Panc1 (cell line): ENCODE measurements around the gene USP24. TPM values are rescaled to one million over a fixed set of nuclear protein-coding genes. Genes with fewer than 3 reads are reported as not detected.

Experiments used
- ATAC-seq: fragments of 200-7000 bp; cut with Tn5 transposase; 2 replicates; pipeline ENCODE4 v1.9.1; 2020; ENCODE audit warnings: mild to moderate bottlenecking, moderate library complexity
- BruUV-seq: library from RNA; stranded (reverse); fragments of 400-500 nt; replicated peaks from 2 replicates; lab custom pipeline; 2021; lab: Mats Ljungman, UMichigan
- CTCF ChIA-PET: fragments of 300-600 bp; sonication (Branson Sonifier 250); formaldehyde crosslinking; loops from one replicate; lab custom pipeline; 2022; ENCODE audit warnings: antibody characterized with exemption; lab: Charles Lee
- POLR2A ChIA-PET: fragments of 300-600 bp; sonication (Branson Sonifier 250); formaldehyde crosslinking; loops from one replicate; lab custom pipeline; 2022; ENCODE audit warnings: antibody characterized with exemption; lab: Charles Lee
- DNase-seq: peaks from one replicate; pipeline ENCODE4 v3.0.0-alpha.2; 2010; ENCODE audit warnings: low read depth, low spot score
- H3K27ac ChIP-seq: 2 replicates; pipeline ENCODE4 v1.5.1; 2011; ENCODE audit warnings: mild to moderate bottlenecking, low read length, inconsistent platforms
- H3K27me3 ChIP-seq: fragments of 200-500 bp; sonication (Bioruptor generic); 2 replicates; pipeline ENCODE4 v1.6.0; 2014; ENCODE audit warnings: low read length, inconsistent platforms; ENCODE audit not compliant: control insufficient read depth, insufficient read depth
- H3K36me3 ChIP-seq: fragments of 200-500 bp; sonication (Bioruptor generic); 2 replicates; pipeline ENCODE4 v1.5.1; 2014; ENCODE audit warnings: inconsistent platforms, mild to moderate bottlenecking, low read length, moderate library complexity; ENCODE audit not compliant: control insufficient read depth, insufficient read depth
- H3K4me1 ChIP-seq: 2 replicates; pipeline ENCODE4 v1.5.1; 2011; ENCODE audit warnings: inconsistent platforms, mild to moderate bottlenecking, low read length, moderate library complexity; ENCODE audit not compliant: control insufficient read depth, insufficient read depth
- H3K4me3 ChIP-seq, 2 experiments: 2 replicates each; pipeline ENCODE4 v1.5.1; 2011 to 2012; ENCODE audit warnings: low read depth in 2 of 2, low read length in 2 of 2, mild to moderate bottlenecking in 2 of 2, inconsistent platforms in 1 of 2, moderate library complexity in 1 of 2
- H3K9me3 ChIP-seq: fragments of 200-500 bp; sonication (Bioruptor generic); 2 replicates; pipeline ENCODE4 v1.5.1; 2014; ENCODE audit warnings: low read depth, mild to moderate bottlenecking, inconsistent platforms, low read length, moderate library complexity; ENCODE audit not compliant: control insufficient read depth, insufficient read depth
- POLR2AphosphoS5 ChIP-seq: IDR thresholded peaks from 2 replicates; pipeline ENCODE4 v1.6.1; 2012; ENCODE audit warnings: mild to moderate bottlenecking, low read depth, low read length, moderate library complexity
- SIN3A ChIP-seq: IDR thresholded peaks from 2 replicates; pipeline ENCODE4 v1.6.1; 2012; ENCODE audit warnings: low read depth, mild to moderate bottlenecking, low read length, moderate library complexity, borderline replicate concordance; ENCODE audit not compliant: insufficient read depth
- TCF7L2 ChIP-seq: IDR thresholded peaks from 2 replicates; pipeline ENCODE4 v1.6.1; 2011; ENCODE audit warnings: mild to moderate bottlenecking, low read depth, low read length, inconsistent platforms
- in situ Hi-C: cut with HindIII; loops from 2 replicates; pipeline ENCODE4 v1.10.0; 2016; ENCODE audit warnings: low sequenced_read_pairs, low pct_unique_long_range_greater_than_20kb
- intact Hi-C: fragments of 100-400 bp; cut with micrococcal nuclease; formaldehyde crosslinking; loops from one replicate; pipeline ENCODE4 v1.10.0; 2022; ENCODE audit not compliant: unreplicated experiment
- total RNA-seq: library from RNA; stranded (reverse); gene quantifications from one replicate; pipeline ENCODE4 v1.2.1, GENCODE V29; 2021; ENCODE audit not compliant: unreplicated experiment
- TF ChIP-seq, protein P1 (sequence below): fragments of 450-650 bp; IDR thresholded peaks from 2 replicates; pipeline ENCODE4 v1.5.1; 2017; ENCODE audit warnings: mild to moderate bottlenecking
- TF ChIP-seq, protein P2 (sequence below), 2 experiments: IDR thresholded peaks; 2 replicates each; pipeline ENCODE4 v1.6.1; 2011 to 2012; ENCODE audit warnings: low read depth in 2 of 2, control low read depth in 1 of 2, low read length in 1 of 2, mild to moderate bottlenecking in 1 of 2, moderate library complexity in 1 of 2; ENCODE audit not compliant: insufficient read depth in 1 of 2

Gene USP24
- total RNA-seq, 1 experiment from 2014 or later: 52.2 TPM

DNA sequence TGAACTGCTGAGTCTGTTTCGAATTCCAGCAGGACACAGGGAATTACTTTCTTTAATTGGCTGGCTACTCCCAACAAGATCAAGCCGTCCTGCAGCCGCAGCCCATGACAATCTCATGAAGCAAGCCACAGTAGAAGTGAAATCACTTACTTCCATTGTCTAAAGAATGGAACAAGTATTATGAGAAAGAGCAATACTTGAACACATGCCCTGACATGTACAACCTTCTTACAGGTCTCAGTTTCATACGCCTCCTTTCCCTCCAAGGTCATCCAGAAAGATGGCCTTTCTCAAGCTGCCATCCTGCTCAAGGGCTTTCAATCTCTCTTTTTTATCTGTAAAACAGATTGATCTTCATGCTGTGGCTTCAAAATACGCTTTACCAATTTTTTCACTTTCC is 90.7 kb downstream of the USP24 start:
- CTCF ChIA-PET: no interaction called here
- Histone ChIP-seq H3K9me3 (no peaks in the 10 kb centered on the region), H3K4me3 (no peak overlapping the region), H3K4me1 (no peaks in the 10 kb centered on the region), H3K36me3 (peaks cover 45% of the 10 kb centered on the region), H3K27ac (no peak overlapping the region), H3K27me3 (no peaks in the 10 kb centered on the region)
- ATAC-seq (no peak), DNase-seq (no peak)
- TF ChIP-seq SIN3A: no peak
- in situ Hi-C loops (no loop called here), intact Hi-C loops (no loop called here)
- POLR2A ChIA-PET: no interaction called here
- BruUV-seq: no TSS peak

DNA sequence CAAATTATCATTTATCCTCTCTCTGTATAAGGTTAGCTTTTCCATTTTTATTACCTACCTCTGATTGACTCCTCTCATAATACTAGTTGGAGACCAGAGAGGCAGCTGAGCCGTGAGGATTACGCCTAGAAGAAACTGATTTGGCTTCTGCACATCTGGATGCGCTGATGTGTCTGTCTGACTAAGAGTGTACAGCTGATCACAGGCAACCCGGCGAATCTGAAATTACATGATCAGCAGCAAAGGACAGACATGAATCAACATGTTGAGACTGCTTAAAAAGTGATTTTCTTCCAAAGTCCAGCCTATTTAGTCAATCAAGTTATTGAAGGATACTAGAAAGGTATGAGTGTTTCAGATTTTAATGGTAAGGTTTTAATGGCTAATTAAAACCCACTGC is 94.6 kb downstream of the USP24 start:
- in situ Hi-C loops: no loop called here
- no peaks in the 10 kb centered on the region for H3K9me3 ChIP-seq
- ATAC-seq: no peak
- DNase-seq: no peak
- H3K27me3 ChIP-seq: no peaks in the 10 kb centered on the region
- intact Hi-C loops: no loop called here
- no peak overlapping the region for H3K27ac ChIP-seq
- POLR2A ChIA-PET: no interaction called here
- peaks cover 35% of the 10 kb centered on the region for H3K36me3 ChIP-seq
- H3K4me1 ChIP-seq: no peaks in the 10 kb centered on the region
- no TSS peak for BruUV-seq
- CTCF ChIA-PET: no interaction called here
- H3K4me3 ChIP-seq: no peak overlapping the region
- TF ChIP-seq POLR2AphosphoS5 (no peak), TCF7L2 (no peak), SIN3A (no peak)
- TF ChIP-seq, protein P1, sequence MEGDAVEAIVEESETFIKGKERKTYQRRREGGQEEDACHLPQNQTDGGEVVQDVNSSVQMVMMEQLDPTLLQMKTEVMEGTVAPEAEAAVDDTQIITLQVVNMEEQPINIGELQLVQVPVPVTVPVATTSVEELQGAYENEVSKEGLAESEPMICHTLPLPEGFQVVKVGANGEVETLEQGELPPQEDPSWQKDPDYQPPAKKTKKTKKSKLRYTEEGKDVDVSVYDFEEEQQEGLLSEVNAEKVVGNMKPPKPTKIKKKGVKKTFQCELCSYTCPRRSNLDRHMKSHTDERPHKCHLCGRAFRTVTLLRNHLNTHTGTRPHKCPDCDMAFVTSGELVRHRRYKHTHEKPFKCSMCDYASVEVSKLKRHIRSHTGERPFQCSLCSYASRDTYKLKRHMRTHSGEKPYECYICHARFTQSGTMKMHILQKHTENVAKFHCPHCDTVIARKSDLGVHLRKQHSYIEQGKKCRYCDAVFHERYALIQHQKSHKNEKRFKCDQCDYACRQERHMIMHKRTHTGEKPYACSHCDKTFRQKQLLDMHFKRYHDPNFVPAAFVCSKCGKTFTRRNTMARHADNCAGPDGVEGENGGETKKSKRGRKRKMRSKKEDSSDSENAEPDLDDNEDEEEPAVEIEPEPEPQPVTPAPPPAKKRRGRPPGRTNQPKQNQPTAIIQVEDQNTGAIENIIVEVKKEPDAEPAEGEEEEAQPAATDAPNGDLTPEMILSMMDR: no peak
- TF ChIP-seq, protein P2, sequence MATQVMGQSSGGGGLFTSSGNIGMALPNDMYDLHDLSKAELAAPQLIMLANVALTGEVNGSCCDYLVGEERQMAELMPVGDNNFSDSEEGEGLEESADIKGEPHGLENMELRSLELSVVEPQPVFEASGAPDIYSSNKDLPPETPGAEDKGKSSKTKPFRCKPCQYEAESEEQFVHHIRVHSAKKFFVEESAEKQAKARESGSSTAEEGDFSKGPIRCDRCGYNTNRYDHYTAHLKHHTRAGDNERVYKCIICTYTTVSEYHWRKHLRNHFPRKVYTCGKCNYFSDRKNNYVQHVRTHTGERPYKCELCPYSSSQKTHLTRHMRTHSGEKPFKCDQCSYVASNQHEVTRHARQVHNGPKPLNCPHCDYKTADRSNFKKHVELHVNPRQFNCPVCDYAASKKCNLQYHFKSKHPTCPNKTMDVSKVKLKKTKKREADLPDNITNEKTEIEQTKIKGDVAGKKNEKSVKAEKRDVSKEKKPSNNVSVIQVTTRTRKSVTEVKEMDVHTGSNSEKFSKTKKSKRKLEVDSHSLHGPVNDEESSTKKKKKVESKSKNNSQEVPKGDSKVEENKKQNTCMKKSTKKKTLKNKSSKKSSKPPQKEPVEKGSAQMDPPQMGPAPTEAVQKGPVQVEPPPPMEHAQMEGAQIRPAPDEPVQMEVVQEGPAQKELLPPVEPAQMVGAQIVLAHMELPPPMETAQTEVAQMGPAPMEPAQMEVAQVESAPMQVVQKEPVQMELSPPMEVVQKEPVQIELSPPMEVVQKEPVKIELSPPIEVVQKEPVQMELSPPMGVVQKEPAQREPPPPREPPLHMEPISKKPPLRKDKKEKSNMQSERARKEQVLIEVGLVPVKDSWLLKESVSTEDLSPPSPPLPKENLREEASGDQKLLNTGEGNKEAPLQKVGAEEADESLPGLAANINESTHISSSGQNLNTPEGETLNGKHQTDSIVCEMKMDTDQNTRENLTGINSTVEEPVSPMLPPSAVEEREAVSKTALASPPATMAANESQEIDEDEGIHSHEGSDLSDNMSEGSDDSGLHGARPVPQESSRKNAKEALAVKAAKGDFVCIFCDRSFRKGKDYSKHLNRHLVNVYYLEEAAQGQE (IDR thresholded peaks at IDR 0.05; ENCODE audit: insufficient read depth in 1 of 2, low read depth in 2 of 2, low read length in 1 of 2): no peak

DNA sequence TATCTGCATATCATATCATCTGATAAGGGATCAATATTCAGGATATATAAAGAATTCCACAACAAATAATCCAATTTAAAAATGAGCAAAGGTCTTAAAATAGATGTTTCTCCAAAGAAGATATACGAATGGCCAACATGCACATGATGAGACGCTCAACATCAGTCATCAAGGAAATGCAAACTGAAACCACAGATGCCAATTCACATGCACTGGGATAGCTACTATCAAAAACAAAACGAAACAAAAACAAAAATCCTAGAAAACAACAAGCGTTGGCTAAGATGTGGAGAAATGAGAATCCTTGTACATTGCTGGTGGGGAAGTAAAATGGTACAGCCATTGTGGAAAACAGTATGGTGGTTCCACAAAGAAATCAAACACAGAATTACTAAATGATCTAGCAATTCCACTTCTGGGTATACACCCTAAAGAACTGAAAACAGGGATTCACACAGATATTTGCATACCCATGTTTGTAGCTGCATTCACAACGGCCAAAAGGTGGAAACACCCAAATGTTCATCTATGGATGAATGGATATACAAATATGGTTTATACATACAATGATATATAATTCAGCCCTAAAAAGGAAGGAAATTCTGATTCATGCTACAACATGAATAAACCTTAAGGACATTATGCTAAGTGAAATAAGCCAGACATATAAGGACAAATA is 96.4 kb downstream of the USP24 start:
- in situ Hi-C loops (no loop called here), intact Hi-C loops (no loop called here)
- ChIA-PET CTCF (no interaction called here), POLR2A (no interaction called here)
- H3K4me1 ChIP-seq: no peaks in the 10 kb centered on the region
- H3K9me3 ChIP-seq: no peaks in the 10 kb centered on the region
- H3K4me3 ChIP-seq: no peak overlapping the region
- TF ChIP-seq SIN3A (no peak), TCF7L2 (no peak)
- TF ChIP-seq, protein P1: no peak
- TF ChIP-seq, protein P2 (IDR thresholded peaks at IDR 0.05; ENCODE audit: insufficient read depth in 1 of 2, low read depth in 2 of 2, low read length in 1 of 2): no peak
- DNase-seq (no peak), ATAC-seq (no peak)
- no peaks in the 10 kb centered on the region for H3K27me3 ChIP-seq
- H3K36me3 ChIP-seq: peaks cover 23% of the 10 kb centered on the region; the same call in 1 of the 2 replicates
- no peak overlapping the region for H3K27ac ChIP-seq
- no TSS peak for BruUV-seq
